OCI-LY3 (cell line): ENCODE measurements around the gene ARMC12.

Source experiments
- H2AFZ ChIP-seq: fragments of 200-600, 300-600 bp; shearing (Covaris generic); 2 replicates; pipeline ENCODE4 v1.6.0; 2014; ENCODE audit warnings: antibody characterized with exemption, low read depth, low read length
- H3K27ac ChIP-seq: fragments of 200-600, 300-600 bp; sonication (generic); 2 replicates; pipeline ENCODE4 v1.5.1; 2014; ENCODE audit warnings: mild to moderate bottlenecking, low read length, moderate library complexity, mixed read lengths
- H3K27me3 ChIP-seq: fragments of 200-600, 300-600 bp; sonication (generic); 2 replicates; pipeline ENCODE4 v1.6.1; 2014; ENCODE audit warnings: low read depth, low read length, mixed read lengths
- H3K36me3 ChIP-seq: fragments of 200-600, 300-600 bp; sonication (generic); replicated peaks from 2 replicates; pipeline ENCODE3; 2014; ENCODE audit warnings: low read depth, low read length, mixed read lengths
- H3K4me1 ChIP-seq: fragments of 300-600, 200-600 bp; sonication (generic); 2 replicates; pipeline ENCODE4 v1.6.1; 2014; ENCODE audit warnings: low read length, mixed read lengths
- H3K4me2 ChIP-seq: fragments of 200-600, 300-600 bp; sonication (generic); 2 replicates; pipeline ENCODE4 v1.6.1; 2014; ENCODE audit warnings: low read length, mixed read lengths
- H3K4me3 ChIP-seq: fragments of 300-600, 200-600 bp; sonication (generic); 2 replicates; pipeline ENCODE4 v1.5.1; 2014; ENCODE audit warnings: antibody characterized with exemption, mild to moderate bottlenecking, low read length, moderate library complexity
- H3K79me2 ChIP-seq: fragments of 300-600, 200-600 bp; shearing (Covaris generic); 2 replicates; pipeline ENCODE4 v1.6.1; 2014; ENCODE audit warnings: mild to moderate bottlenecking, low read length, mixed read lengths
- H3K9ac ChIP-seq: fragments of 300-600, 200-600 bp; shearing (Covaris generic); 2 replicates; pipeline ENCODE4 v1.6.0; 2014; ENCODE audit warnings: mild to moderate bottlenecking, low read length, moderate library complexity
- H3K9me3 ChIP-seq: fragments of 200-600, 300-600 bp; shearing (Covaris generic); 2 replicates; pipeline ENCODE4 v1.6.1; 2014; ENCODE audit warnings: low read length, mixed read lengths; ENCODE audit not compliant: insufficient read depth
- H4K20me1 ChIP-seq: fragments of 200-600, 300-600 bp; sonication (generic); 2 replicates; pipeline ENCODE4 v1.6.1; 2016; ENCODE audit warnings: low read length, mixed read lengths; ENCODE audit not compliant: insufficient read depth
- CTCF ChIP-seq: fragments of 200-600, 300-600 bp; sonication (generic); IDR thresholded peaks from 2 replicates; pipeline ENCODE4 v1.5.1; 2014; ENCODE audit warnings: antibody characterized with exemption, low read length, low read depth
- EZH2phosphoT487 ChIP-seq: fragments of 200-600 bp; shearing (Covaris generic); IDR thresholded peaks from 2 replicates; pipeline ENCODE4 v1.6.1; 2018; ENCODE audit warnings: antibody characterized with exemption, mixed run types, low read depth

Gene ARMC12

GRCh38 chr6:35782424-35782823 lies 45.6 kb downstream of the ARMC12 start:
- Histone ChIP-seq H3K36me3 (no peaks in the 10 kb centered on the region), H3K27me3 (peaks cover 6% of the 10 kb centered on the region; the same call in 1 of the 2 replicates), H3K9ac (no peak overlapping the region), H2AFZ (no peak overlapping the region), H4K20me1 (no peaks in the 10 kb centered on the region), H3K4me1 (no peaks in the 10 kb centered on the region), H3K27ac (no peak overlapping the region), H3K4me2 (no peak overlapping the region), H3K4me3 (no peak overlapping the region), H3K79me2 (no peaks in the 10 kb centered on the region), H3K9me3 (no peaks in the 10 kb centered on the region)
- no peak for TF ChIP-seq EZH2phosphoT487
- TF ChIP-seq CTCF: no peak

GRCh38 chr6:35784200-35784599 lies 47.4 kb downstream of the ARMC12 start:
- no peak overlapping the region for H3K9ac ChIP-seq
- H2AFZ ChIP-seq: no peak overlapping the region
- H3K27ac ChIP-seq: no peak overlapping the region
- peaks cover 22% of the 10 kb centered on the region for H3K27me3 ChIP-seq
- no peak overlapping the region for H3K4me2 ChIP-seq
- H3K4me3 ChIP-seq: no peak overlapping the region
- TF ChIP-seq EZH2phosphoT487: no peak
- no peak for TF ChIP-seq CTCF
- H3K36me3 ChIP-seq: no peaks in the 10 kb centered on the region
- no peaks in the 10 kb centered on the region for H3K9me3 ChIP-seq
- H3K79me2 ChIP-seq: no peaks in the 10 kb centered on the region
- H3K4me1 ChIP-seq: no peaks in the 10 kb centered on the region
- no peaks in the 10 kb centered on the region for H4K20me1 ChIP-seq

- no peaks in the 10 kb centered on the region for H4K20me1 ChIP-seq
- H3K4me2 ChIP-seq: no peak overlapping the region
- no peak overlapping the region for H3K9ac ChIP-seq
- H3K9me3 ChIP-seq: no peaks in the 10 kb centered on the region
- H3K4me3 ChIP-seq: no peak overlapping the region
- no peaks in the 10 kb centered on the region for H3K4me1 ChIP-seq
- no peak overlapping the region for H2AFZ ChIP-seq
- H3K36me3 ChIP-seq: no peaks in the 10 kb centered on the region
- H3K79me2 ChIP-seq: no peaks in the 10 kb centered on the region
- no peak overlapping the region for H3K27ac ChIP-seq
- no peak for TF ChIP-seq CTCF
- no peak for TF ChIP-seq EZH2phosphoT487
- peaks cover 41% of the 10 kb centered on the region for H3K27me3 ChIP-seq
Measured at GRCh38 chr6:35786272-35786671, 49.4 kb downstream of the ARMC12 start.

GRCh38 chr6:35786810-35787209 lies 50.0 kb downstream of the ARMC12 start:
- Histone ChIP-seq H3K27ac (no peak overlapping the region), H3K4me1 (no peaks in the 10 kb centered on the region), H3K27me3 (peaks cover 41% of the 10 kb centered on the region), H3K79me2 (no peaks in the 10 kb centered on the region), H4K20me1 (no peaks in the 10 kb centered on the region), H3K9me3 (no peaks in the 10 kb centered on the region), H3K4me2 (no peak overlapping the region), H2AFZ (no peak overlapping the region), H3K9ac (no peak overlapping the region), H3K4me3 (no peak overlapping the region), H3K36me3 (no peaks in the 10 kb centered on the region)
- TF ChIP-seq CTCF (no peak), EZH2phosphoT487 (no peak)
